Measurements from ENCODE around the gene DMP1.

DMP1 gene

GRCh38 chr4:87649980-87650379, at the start of gene DMP1:
Gene DMP1, plus strand, starts transcription at chr4:87650280. Its CDS starts 6,213 bp downstream, at chr4:87656493.
- no peak for DNase-seq

- no peak for DNase-seq
These were observed 48.7 kb upstream of the DMP1 start for GRCh38 chr4:87601361-87601760.

- DNase-seq = no peak
These were observed 41.9 kb upstream of the DMP1 start, which contains the start of gene DSPP for GRCh38 chr4:87608229-87608628. Gene DSPP, plus strand, starts transcription at chr4:87608529. Its CDS starts 2,380 bp downstream, at chr4:87610909.

DNA sequence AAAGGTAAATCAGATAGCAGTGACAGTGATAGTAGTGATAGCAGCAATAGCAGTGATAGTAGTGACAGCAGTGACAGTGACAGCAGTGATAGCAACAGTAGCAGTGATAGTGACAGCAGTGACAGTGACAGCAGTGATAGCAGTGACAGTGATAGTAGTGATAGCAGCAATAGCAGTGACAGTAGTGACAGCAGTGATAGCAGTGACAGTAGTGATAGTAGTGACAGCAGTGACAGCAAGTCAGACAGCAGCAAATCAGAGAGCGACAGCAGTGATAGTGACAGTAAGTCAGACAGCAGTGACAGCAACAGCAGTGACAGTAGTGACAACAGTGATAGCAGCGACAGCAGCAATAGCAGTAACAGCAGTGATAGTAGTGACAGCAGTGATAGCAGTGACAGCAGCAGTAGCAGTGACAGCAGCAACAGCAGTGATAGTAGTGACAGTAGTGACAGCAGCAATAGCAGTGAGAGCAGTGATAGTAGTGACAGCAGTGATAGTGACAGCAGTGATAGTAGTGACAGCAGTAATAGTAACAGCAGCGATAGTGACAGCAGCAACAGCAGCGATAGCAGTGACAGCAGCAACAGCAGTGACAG, 35.7 kb upstream of the DMP1 start:
- DNase-seq = no peak

GRCh38 chr4:87616268-87616667, 33.8 kb upstream of the DMP1 start:
- DNase-seq = no peak

- no peak for DNase-seq
These were observed 30.0 kb upstream of the DMP1 start for GRCh38 chr4:87620086-87620485.

DNA sequence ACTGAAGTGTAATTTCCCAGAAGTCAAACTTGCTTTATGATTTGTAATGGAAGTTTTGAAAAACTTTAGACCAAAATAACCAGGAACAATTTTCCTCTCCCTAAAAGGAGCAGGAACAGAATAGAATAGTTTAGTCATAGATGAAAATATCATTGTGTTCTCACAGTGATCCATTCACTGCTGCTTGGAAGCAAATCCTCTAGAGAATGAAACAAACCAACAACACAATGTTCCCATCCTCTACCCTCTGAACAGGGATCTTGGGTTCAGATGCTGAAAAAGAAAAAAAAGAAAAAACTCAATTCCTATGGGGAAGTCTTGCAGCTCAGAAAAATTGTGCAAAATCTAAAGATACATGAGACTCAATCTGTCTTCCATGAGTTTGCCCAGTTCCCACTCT, 29.6 kb upstream of the DMP1 start:
- DNase-seq = no peak

DNA sequence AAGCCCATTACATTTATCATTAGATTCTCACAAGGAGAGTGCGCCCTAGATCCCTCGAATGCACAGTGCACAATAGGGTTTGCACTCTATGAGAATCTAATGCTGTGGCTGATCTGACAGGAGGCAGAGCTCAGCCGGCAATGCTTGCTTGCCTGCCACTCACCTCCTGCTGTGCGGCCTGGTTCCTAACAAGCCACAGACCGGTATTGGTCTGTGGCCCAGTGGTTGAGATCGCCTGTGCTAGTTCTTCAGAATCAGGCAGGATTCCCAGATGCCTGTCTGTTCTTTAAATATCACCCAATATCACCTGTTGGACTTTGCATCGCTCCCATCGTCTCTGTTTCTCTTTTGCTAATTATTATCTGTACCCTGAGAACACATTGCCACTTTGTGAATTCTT, 27.8 kb upstream of the DMP1 start:
- DNase-seq = no peak

GRCh38 chr4:87624698-87625097, 25.4 kb upstream of the DMP1 start:
- DNase-seq = no peak

- DNase-seq = no peak
These were observed 18.4 kb upstream of the DMP1 start for GRCh38 chr4:87631668-87632067.

DNA sequence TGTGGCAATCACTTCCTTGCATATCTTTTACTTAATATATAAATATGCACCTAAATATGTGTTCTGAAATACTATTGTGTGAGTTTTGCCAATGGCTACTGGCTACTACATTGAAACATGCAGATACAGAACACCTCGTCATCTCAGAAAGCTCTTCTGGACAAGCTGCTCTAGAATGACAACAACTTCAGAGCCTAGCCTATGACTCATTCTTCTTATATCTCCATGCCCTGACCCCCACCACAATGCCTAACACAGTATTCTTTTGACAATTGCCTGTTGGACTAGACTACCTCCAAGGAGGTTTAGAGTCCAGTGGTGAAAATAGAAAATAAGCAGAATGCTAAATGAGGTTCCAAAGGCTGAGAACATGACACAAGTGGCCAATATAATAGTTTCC, 17.6 kb upstream of the DMP1 start:
- no peak for DNase-seq

GRCh38 chr4:87633243-87633642, 16.8 kb upstream of the DMP1 start:
- peak; percentile 25 for DNase-seq

DNA sequence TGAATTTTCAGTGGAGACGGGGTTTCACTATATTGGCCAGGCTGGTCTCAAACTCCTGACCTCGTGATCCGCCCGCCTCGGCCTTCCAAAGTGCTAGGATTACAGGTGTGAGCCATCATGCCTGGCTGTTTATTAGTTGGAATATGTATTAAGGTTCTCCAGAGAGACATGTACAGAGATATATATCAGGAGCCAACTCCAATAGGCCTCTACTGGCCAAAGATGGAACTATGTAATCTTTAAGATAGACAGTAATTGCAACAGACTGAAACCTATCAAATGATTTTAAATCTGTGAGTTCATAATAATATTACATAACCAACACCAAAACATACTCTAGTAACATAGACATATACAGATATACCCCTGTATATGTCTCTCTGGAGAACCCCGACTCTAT, 5.8 kb upstream of the DMP1 start:
- no peak for DNase-seq

DNA sequence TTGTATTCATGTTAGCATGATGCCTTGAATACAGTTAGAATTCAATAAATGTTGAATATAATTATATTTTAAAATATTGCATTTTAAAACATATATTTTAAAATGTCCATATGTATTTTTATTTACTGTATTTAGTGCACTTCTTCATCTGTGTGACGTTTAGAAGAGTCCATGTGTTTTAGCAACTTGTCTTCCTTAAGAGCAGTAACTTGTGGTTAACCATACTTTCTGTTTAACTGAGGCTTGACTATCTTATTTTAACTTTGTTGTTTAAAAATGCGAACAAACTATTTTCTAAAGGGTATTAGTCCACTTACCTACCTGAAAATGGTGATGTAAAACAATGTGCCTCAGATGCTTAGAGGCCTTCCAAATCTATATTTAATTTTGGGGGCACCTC, 858 bp downstream of the DMP1 start:
- no peak for DNase-seq

DNA sequence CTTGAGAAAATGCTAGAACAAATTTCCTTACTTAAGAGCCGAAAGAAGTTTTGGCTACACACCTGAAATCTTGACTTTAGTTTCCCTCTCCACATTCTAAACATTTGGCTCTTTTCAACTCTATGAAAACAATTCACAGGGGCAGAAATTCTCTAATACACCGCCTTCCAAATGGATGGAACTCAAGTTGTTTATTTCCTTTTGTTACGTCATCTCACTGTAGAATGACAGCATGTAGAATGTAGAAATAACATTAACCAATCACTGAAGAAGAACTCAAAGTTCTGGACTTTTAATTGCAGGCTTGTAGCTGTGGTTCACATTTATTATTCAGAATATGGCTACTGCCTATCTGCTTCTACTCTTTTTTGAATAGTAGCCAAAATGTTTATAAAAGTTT, 1.9 kb downstream of the DMP1 start:
- DNase-seq = no peak

DNA sequence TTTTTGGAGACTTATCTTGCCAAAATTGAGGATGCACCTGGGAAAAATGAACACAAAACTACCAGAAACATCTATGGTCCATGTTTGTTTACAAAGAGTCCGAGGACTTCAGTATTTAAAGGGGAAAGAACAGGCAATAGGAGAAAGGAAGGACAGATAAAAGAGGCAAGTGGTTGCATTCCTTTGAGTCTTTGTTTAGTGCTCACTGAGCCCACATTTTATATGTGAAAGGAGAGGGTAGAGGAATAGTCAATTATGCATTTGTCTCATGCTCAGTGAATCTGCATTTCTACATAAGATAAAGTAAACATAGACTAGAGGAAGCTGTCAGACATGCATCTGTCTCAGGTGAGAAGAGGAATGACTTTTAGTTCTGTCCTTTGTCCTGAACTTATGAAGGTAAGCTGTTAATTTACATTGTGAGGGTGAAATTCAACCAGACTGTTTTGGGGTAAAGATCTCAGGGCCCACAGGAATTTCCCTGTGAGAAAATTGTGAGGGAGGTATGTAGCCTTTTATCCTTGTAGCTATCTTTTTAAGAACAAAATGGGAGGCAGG, 4.5 kb downstream of the DMP1 start:
- DNase-seq = no peak

- DNase-seq = no peak
These were observed 7.4 kb downstream of the DMP1 start for GRCh38 chr4:87657525-87657924.

DNA sequence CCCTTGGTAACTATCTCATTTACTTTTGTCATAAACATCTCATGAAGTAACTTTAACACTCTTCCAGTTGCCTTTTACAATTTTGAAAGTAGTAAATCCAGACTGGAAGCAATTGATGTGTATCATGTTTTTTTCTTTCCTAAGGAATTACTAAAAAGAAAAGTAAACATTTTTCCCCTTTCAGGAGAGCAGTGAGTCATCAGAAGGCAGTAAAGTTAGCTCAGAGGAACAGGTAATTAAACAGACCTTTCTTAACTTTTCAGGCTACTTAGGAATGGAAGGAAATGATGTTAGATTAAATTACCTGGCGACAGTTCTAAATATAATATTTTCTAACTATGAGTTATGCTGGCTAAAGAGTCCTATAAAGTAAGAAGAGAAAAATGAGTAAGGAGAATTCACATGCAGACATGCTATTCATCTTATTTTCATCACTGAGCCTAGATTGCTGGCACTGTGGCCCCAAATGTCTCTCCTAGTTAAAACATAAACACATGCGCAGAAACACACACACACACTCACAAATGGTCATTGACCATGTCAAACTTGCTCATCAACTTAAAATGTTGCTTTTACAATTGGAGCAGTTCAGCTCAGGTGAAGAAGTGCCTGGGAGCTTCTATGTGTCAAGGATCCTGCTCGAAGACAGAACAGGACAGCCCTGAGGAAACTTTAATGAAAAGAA, 9.3 kb downstream of the DMP1 start:
- DNase-seq = no peak

- no peak for DNase-seq
These were observed 12.8 kb downstream of the DMP1 start for GRCh38 chr4:87662871-87663270.

DNA sequence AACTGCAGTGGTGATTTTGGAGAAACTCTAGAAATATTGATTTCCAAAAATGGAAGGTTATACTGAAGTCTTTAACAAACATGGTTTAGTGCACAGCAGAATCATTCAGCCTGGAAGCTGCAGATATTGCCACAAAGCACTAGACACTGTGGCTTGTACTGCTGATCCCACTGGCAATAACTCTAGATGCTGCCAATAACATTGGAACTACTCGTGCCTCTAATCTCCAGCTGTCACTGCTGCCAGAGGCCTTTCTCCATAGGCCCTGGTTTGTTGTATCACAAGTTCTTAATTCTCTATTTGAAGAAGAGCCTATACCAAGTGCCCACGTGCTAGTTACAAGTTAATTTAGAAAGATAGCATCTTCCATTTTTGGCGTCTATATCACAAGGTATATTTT, 19.3 kb downstream of the DMP1 start:
- no peak for DNase-seq

GRCh38 chr4:87677731-87678130, 27.7 kb downstream of the DMP1 start:
- no peak for DNase-seq

GRCh38 chr4:87679449-87680169, 29.5 kb downstream of the DMP1 start:
- peak; percentile 26 for DNase-seq

DNA sequence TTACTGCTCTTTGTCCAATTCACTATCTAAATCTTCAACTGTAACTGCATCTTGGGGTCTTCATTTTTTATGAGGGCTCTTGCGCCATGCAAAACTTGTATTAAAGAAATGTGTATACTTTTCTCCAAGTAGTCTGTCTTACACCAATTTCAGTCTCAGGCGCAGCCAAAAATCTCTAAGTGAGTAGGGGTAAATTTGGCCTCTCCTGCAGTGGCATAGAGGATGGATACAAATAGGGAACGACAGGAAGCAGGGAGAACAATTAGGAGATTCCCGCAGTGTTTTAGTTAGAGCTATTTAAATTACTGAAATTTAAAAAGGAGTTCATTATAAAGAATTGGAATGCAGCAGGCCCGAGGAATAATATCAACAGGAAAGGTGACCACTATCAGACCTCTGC, 30.2 kb downstream of the DMP1 start:
- DNase-seq = no peak

- DNase-seq = no peak
These were observed 38.2 kb downstream of the DMP1 start for GRCh38 chr4:87688316-87688715.

Data from NCI-H2029 (cell line).